Adrenal gland (tissue), 12 donors: ENCODE data around the gene SDK2. TPM values are rescaled to one million over a fixed set of nuclear protein-coding genes. Genes with fewer than 3 reads are reported as not detected.

Experiments used
- DNase-seq, 7 donors: peaks; one replicate each; pipeline ENCODE4 v3.0.0-alpha.2; 2019 to 2020
- H3K27ac ChIP-seq, 5 donors: fragments of 200-600 bp; sonication (generic) in 4 of 5; 1 replicate in 3 of 5; 2 replicates in 2 of 5; pipeline versions ENCODE4 v1.5.1 to v1.8.0; 2016 to 2020; ENCODE audit warnings: mild to moderate bottlenecking in 1 of 5
- H3K27me3 ChIP-seq: fragments of 200-600 bp; 2 replicates; pipeline ENCODE4 v1.8.0; 2021
- H3K36me3 ChIP-seq, 2 donors: fragments of 200-600 bp; replicated peaks in 1 of 2; 1 replicate in 1 of 2; 2 replicates in 1 of 2; pipeline versions ENCODE4 v1.5.1 to v1.8.0; 2018 to 2022
- H3K4me1 ChIP-seq, 2 donors: fragments of 200-600 bp; replicated peaks in 1 of 2; 1 replicate in 1 of 2; 2 replicates in 1 of 2; pipeline versions ENCODE4 v1.5.1 to v1.8.0; 2018 to 2021
- H3K4me3 ChIP-seq, 4 donors: fragments of 200-600 bp; sonication (generic) in 3 of 4; one replicate each; pipeline ENCODE4 v1.5.1; 2016 to 2018
- H3K9me3 ChIP-seq, 3 donors: fragments of 200-600 bp; sonication (generic) in 1 of 3; replicated peaks in 1 of 3; 1 replicate in 2 of 3; 2 replicates in 1 of 3; pipeline versions ENCODE4 v1.5.1 to v1.8.0; 2016 to 2021
- POLR2A ChIP-seq, 2 donors: fragments of 450-650 bp; IDR thresholded peaks; one replicate each; pipeline ENCODE4 v1.6.1; 2017; ENCODE audit warnings: antibody characterized with exemption in 2 of 2, mild to moderate bottlenecking in 2 of 2, moderate library complexity in 1 of 2
- WGBS, 4 donors: extraction: QIAGEN DNeasy Blood & Tissue Kit in 2 of 4; methylation state at CpG; one replicate each; pipeline versions ENCODE4 v1.1.5 to v1.1.7; 2013 to 2017; 5-methylcytosine and 5-hydroxymethylcytosine counted together
- intact Hi-C, 2 donors: fragments of 100-400 bp; cut with DNase I; formaldehyde crosslinking; loops; one replicate each; pipeline versions ENCODE4 v1.14.1 to v1.15.0; 2022 to 2023
- polyA plus RNA-seq, 3 donors: library from polyadenylated mRNA; stranded (reverse); fragments of 200-250 nt in 2 of 3; fragments of 350-450 nt in 1 of 3; fragmentation: Illumina TruSeq in 1 of 3; extraction: RNeasy Lipid Tissue Mini Kit (QIAGEN cat#74804) in 1 of 3; gene quantifications; one replicate each; pipeline ENCODE4 v1.2.3, GENCODE V29; 2013 to 2014
- total RNA-seq, 9 donors: library from RNA; depleted of rRNA in 4 of 9; stranded (reverse); fragments of >200 nt in 4 of 9; fragments of 120-200 nt in 1 of 9; fragmentation: NEBNext Ultra II Directional in 1 of 9; extraction: Animal tissue kit (Norgen Biotek cat#: 25700) in 1 of 9; gene quantifications; one replicate each; pipeline versions ENCODE4 v1.1.0 to v1.2.4, GENCODE V29; 2013 to 2023
- TF ChIP-seq, protein P1 (sequence below), 6 experiments: fragments of 450-650 bp in 4 of 6; fragments of 200-600 bp in 2 of 6; sonication (generic) in 1 of 6; IDR thresholded peaks; 1 replicate in 5 of 6; 2 replicates in 1 of 6; pipeline versions ENCODE4 v1.5.1 to v1.8.0; 2016 to 2021; ENCODE audit warnings: antibody characterized with exemption in 6 of 6, mild to moderate bottlenecking in 2 of 6, moderate library complexity in 1 of 6
- donor health status: healthy with polysubstance abuse.
- donor health status: Bipolar disorder and iron deficiency.
- donor health status: DM: yes; HTN: yes; CAD: no.
- donor health status: DM: no; HTN: no; CAD: no.
- donor health status: DM: no; HTN: no; CAD: no.
- donor health status: DM: yes; HTN: yes; CAD: no.

SDK2 gene
- total and polyA plus RNA-seq, 12 donors = 0.27 to 2.1 (median 0.84) TPM

DNA sequence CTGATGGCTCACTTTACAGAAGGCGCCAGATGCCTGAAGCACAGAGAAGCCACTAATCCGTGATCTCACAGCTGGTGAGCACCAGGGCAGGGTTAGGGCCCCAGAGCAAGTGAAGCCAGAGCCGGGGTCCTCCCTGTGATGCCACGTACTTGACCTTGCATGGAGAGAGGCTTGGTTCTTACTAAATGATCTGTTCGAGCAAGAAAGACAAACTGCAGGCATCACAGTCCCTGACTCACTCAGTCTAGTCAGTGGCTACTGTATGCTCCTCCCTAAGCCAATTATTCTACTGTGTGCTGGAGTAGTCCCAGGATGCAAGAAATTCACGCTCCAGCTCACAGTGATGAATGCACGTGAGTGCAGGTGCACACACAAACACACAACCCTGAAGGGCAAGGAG, 55.4 kb downstream of the SDK2 start:
- Histone ChIP-seq H3K4me1 (no peaks in the 10 kb centered on the region), H3K9me3 (no peaks in the 10 kb centered on the region), H3K27me3 (no peaks in the 10 kb centered on the region), H3K27ac (no peak overlapping the region), H3K36me3 (no peaks in the 10 kb centered on the region), H3K4me3 (no peak overlapping the region)
- 78 to 88% (median 82%) methylated on average over 5 to 7 of the region's 7 CpGs for WGBS, 4 donors
- TF ChIP-seq, protein P1, sequence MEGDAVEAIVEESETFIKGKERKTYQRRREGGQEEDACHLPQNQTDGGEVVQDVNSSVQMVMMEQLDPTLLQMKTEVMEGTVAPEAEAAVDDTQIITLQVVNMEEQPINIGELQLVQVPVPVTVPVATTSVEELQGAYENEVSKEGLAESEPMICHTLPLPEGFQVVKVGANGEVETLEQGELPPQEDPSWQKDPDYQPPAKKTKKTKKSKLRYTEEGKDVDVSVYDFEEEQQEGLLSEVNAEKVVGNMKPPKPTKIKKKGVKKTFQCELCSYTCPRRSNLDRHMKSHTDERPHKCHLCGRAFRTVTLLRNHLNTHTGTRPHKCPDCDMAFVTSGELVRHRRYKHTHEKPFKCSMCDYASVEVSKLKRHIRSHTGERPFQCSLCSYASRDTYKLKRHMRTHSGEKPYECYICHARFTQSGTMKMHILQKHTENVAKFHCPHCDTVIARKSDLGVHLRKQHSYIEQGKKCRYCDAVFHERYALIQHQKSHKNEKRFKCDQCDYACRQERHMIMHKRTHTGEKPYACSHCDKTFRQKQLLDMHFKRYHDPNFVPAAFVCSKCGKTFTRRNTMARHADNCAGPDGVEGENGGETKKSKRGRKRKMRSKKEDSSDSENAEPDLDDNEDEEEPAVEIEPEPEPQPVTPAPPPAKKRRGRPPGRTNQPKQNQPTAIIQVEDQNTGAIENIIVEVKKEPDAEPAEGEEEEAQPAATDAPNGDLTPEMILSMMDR (IDR thresholded peaks at IDR 0.05) = no peak
- TF ChIP-seq POLR2A (IDR thresholded peaks at IDR 0.05) = no peak
- intact Hi-C loops = no loop called here
- DNase-seq = no peak

DNA sequence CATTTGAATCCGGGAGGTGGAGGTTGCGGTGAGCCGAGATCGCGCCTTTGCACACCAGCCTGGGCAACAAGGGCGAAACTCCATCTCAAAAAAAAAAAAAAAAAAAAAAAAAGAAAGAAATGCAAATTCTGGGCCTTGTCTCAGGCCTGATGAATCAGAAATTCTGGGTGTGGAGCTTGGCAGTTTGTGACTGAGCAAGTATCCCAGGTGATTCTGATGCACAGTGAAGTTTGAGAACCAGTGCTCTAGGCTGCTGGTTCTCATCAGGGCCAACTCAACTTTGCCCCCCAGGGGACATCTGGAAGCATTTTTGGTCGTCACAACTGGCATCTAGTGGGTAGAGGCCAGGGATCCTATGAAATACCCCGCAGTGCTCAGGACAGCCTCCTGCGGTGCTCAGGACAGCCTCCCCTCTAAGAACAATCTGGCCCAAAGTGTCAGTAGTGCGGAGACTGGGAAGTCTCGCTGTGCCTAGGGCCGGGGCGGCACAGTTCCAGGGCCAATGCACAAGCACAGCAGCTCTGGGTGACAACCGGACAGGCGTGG, 55.9 kb downstream of the SDK2 start:
- DNase-seq = no peak
- TF ChIP-seq, protein P1 (IDR thresholded peaks at IDR 0.05) = no peak
- TF ChIP-seq POLR2A (IDR thresholded peaks at IDR 0.05) = no peak
- intact Hi-C loops = no loop called here
- Histone ChIP-seq H3K9me3 (no peaks in the 10 kb centered on the region), H3K27ac (no peak overlapping the region), H3K36me3 (no peaks in the 10 kb centered on the region), H3K27me3 (no peaks in the 10 kb centered on the region), H3K4me1 (no peaks in the 10 kb centered on the region), H3K4me3 (no peak overlapping the region)
- 82 to 89% (median 87%) methylated on average over 7 to 15 of the region's 15 CpGs for WGBS, 4 donors

DNA sequence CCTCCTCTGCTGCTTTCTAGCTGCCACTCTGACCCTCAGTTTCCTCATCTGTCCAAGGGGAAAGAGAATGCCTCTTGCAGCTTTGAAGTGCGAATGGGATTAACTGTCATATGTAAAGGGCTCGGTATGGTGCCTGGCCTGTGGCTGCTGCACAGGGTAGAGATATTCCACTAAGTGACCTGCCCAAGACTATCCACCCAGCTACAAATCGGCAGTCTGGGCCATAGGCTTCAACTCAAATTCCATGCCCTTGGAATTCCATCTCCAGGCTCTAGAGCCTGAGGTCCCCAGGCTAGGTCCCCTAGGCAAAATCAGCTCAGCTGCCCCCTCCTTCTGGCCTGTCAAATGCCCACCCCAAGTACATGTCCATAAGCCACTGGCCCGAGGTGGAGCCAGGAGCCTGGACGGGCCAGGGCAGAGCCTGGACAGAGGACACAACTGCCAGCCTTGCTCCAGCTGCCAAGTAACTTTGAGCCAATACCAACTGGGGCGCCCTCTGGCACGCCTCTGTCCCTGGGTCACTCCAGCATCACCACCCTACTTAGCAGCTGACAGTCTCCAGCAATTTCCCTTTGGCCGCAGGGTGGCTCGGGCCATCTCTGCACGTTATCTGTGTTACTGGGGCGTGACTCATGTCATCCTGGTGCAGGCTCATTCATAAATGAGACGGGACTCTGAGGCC, 57.2 kb downstream of the SDK2 start:
- TF ChIP-seq POLR2A (IDR thresholded peaks at IDR 0.05) = no peak
- TF ChIP-seq, protein P1 (IDR thresholded peaks at IDR 0.05) = peak in 2 of 6 experiments; percentile 19
- Histone ChIP-seq H3K36me3 (no peaks in the 10 kb centered on the region), H3K9me3 (no peaks in the 10 kb centered on the region), H3K4me1 (no peaks in the 10 kb centered on the region), H3K27ac (no peak overlapping the region), H3K4me3 (no peak overlapping the region), H3K27me3 (no peaks in the 10 kb centered on the region)
- intact Hi-C loops = no loop called here
- peak in 6 of 7 donors; percentile 27 to 78 (median 53) for DNase-seq
- WGBS, 4 donors = 52 to 72% (median 59%) methylated on average over 5 to 12 of the region's 12 CpGs

DNA sequence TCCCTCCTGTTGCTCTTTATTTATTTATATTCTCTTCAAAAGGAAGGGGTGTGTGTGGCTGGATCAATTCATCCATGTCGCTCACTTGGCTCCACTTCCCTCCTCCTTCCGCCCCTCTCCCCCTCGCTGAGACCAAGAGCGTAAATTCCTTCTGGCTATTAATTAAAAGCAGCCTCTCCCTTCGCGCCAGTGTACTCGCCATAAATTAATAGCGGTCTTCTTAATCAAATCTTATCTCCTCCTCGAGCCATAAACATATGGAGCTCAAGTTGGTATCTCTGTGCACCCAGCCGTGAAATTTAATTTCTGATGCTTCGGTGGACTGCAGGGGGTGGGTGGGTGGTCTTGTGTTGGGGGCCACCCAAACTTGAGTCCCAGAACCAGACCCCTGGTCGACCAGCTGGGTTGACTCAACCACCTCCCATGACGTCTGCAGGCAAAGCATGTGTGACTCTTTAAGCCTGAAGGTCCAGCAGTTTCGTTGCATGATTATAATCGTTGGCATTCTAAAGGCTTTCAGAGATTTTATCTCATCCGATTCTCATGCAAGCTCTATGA, 57.9 kb downstream of the SDK2 start:
- no peak for TF ChIP-seq POLR2A (IDR thresholded peaks at IDR 0.05)
- TF ChIP-seq, protein P1 (IDR thresholded peaks at IDR 0.05) = no peak
- Histone ChIP-seq H3K36me3 (no peaks in the 10 kb centered on the region), H3K4me3 (no peak overlapping the region), H3K27ac (no peak overlapping the region), H3K9me3 (no peaks in the 10 kb centered on the region), H3K4me1 (no peaks in the 10 kb centered on the region), H3K27me3 (no peaks in the 10 kb centered on the region)
- WGBS, 4 donors = 54 to 59% (median 55%) methylated on average over 16 of the region's 16 CpGs
- no peak for DNase-seq
- intact Hi-C loops = no loop called here
